GM21717 (cell line): ENCODE results near the gene SPRN.
"Not testable (repeated sequence)": the region's sequence is repeated elsewhere in the genome, so short reads cannot be mapped to it uniquely, and the experiment has no call there.

ENCODE experiments used
- ATAC-seq: cut with Tn5 transposase; IDR thresholded peaks from one replicate; pipeline ENCODE4 v1.9.1; 2021; ENCODE audit warnings: mild to moderate bottlenecking, moderate library complexity; ENCODE audit not compliant: unreplicated experiment

The SPRN gene

DNA sequence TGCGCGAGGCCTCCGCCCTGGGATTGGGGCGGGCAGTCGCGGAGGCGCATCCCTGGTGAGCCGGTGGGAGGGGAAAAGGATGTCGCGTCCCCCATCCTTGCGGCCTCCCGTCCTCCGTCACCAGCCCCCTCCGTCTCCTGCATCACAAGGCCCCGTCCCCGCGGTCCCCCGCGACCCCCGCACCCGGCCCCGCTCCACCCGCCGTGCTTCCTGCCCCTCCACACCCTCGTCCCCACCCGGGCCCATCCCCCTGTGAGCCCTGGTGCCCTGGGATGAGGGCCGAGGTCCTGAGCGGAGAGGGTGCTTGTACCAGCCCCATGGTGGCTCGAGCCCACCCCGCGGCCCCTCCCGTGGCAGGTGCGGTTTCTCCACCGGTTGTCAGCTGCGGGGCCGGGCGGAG lies at the start of gene SPRN:
Gene SPRN (minus strand): TSS at position 25 of the 400 bp plus-strand sequence. CDS start 944 bp downstream, outside the sequence.
- ATAC-seq = not testable (repeated sequence)

DNA sequence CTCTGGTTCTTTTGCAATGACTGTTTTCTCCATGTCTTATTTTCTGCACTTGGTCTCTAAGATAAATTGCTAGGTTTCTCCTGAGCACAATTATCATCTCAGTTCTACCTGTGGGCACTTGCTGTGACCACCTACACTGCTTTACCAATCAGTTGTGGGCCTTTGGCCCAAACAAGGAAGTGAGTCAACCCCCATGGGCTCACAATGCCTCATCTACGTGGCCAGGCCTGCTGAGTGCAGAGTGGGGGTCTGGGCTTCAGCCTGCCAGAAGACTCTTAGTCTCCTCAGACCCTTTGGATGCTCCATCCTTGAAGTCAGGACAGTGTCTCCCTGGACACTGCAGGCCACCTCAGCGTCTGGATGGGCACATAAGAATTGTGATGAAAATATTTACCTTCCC lies 49.6 kb upstream of the SPRN start:
- no peak for ATAC-seq

DNA sequence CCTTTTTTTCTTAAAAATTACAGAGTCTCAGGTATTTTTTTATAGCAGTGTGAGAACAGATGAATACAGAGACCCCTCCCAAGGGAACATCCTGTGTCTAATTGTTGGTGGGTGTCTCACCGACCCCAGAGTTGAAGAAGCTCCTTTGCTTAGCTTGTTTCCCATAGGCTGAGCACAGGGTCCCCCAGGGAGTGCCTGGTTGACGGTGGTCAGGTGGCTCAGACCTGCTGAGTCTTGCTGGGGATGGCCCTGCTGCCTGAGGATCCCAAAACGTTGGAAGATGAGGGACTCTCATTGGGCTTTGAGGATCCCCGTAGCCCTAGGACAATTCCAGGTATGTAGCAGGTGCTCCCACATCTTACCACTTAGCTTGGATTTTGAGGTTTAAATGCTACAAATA lies 48.8 kb upstream of the SPRN start:
- ATAC-seq = no peak

GRCh38 chr10:133471300-133472109 lies 47.1 kb upstream of the SPRN start:
- no peak for ATAC-seq

GRCh38 chr10:133469205-133469604 lies 44.8 kb upstream of the SPRN start:
- ATAC-seq = not testable (repeated sequence)

- ATAC-seq = no peak
Observed at GRCh38 chr10:133467286-133467911, 43.0 kb upstream of the SPRN start.

GRCh38 chr10:133466683-133467275 lies 42.4 kb upstream of the SPRN start:
- ATAC-seq = no peak

GRCh38 chr10:133465950-133466474 lies 41.6 kb upstream of the SPRN start:
- ATAC-seq = no peak

GRCh38 chr10:133465191-133465949 lies 40.9 kb upstream of the SPRN start:
- ATAC-seq = no peak

- no peak for ATAC-seq
Observed at GRCh38 chr10:133464582-133465031, 40.2 kb upstream of the SPRN start.

DNA sequence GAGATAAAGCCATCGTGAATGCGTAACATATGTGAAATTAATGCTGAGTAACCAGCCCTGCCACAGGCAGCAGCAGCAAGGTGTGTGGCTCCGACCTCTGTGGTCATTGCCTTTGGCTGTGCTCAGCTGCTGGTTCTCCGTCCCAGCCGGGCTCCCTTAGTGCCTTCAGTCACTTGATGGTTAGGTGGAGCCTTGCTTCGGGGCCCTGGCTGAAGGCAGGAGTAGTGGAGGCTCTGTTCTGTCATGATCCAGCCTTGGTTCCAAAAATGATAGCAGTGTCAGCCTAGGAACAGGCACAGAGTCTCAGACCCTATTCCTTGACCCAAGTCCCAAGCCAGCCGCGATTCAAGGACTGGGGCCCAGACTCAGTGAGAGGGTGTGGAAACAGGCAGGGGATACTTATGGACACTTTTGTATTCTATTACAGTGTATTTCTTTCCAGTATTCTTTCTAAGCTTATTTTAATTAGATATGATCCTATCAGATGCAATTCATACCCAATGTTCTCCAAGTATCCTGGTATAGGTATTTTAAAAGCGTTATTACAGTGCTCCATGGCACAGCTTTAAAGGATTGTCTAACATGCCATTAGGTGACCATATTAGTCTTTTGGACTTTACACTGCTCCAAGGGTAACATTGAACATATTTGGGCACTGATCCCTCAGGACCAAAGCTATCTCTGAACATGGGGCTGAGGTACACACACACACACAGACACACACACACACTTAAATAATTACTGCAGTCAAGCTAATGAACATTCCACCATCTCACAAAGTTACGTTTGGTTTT lies 38.3 kb upstream of the SPRN start:
- no peak for ATAC-seq

DNA sequence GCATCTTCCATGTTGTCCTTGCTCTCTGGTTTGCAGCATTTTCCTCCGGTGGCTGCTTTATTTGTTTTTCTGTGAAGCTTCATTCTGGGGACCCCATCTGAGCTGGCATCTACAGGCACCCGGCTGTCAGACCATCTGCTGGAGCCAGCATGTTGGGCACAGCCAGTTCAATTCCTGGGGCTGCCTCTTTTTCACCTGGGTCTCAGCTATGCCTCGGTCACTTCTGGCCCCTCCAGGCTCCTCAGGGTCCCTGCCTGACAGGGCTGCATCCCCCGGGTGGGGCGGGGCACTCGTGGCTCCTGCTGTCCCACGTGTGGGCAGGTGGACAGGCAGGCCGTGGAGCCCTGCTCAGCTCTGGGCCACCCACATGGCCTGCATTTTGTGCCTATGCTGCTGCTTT lies 37.4 kb upstream of the SPRN start:
- ATAC-seq = no peak

DNA sequence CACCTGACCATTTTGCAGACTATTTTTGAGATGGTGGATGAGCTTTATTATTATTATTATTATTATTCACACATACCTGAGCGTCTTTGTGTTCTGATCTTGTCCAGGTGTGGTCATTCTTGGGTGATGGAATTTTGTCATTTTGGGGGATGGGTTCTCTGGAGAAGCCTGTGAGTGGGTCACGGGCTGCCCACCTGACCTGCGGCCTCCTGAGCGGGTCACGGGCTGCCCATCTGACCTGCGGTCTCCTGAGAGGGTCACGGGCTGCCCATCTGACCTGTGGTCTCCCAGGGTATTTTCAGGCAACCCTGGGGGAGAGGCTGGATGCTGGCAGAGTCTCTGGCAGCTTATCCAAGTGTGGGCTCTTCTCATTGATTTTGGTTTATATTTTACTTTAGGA lies 36.6 kb upstream of the SPRN start:
- no peak for ATAC-seq

- ATAC-seq = no peak
Observed at GRCh38 chr10:133460208-133460769, 35.9 kb upstream of the SPRN start.

- ATAC-seq = no peak
Observed at GRCh38 chr10:133459454-133460207, 35.2 kb upstream of the SPRN start.

GRCh38 chr10:133458710-133459453 lies 34.5 kb upstream of the SPRN start:
- no peak for ATAC-seq

- no peak for ATAC-seq
Observed at GRCh38 chr10:133458021-133458709, 33.7 kb upstream of the SPRN start.
